ENCODE results near the gene PAAF1.
"Not testable (repeated sequence)": the region's sequence is repeated elsewhere in the genome, so short reads cannot be mapped to it uniquely, and the experiment has no call there.

PAAF1 gene

GRCh38 chr11:73916435-73916834 is 39.6 kb downstream of the PAAF1 start:
- no peak overlapping the region for H3K27ac ChIP-seq (ENCODE audit: low read depth, low read length, severe bottlenecking)
- WGBS, 2 experiments (ENCODE audit: insufficient coverage in 2 of 2): no CpG with 5 or more reads among the region's 1 CpG
- H3K4me1 ChIP-seq (ENCODE audit: control insufficient read depth, insufficient read depth, low read length, poor library complexity, severe bottlenecking): no peaks in the 10 kb centered on the region
- no peak overlapping the region for H3K4me3 ChIP-seq (ENCODE audit: extremely low read depth, insufficient read depth, low read length, poor library complexity, severe bottlenecking)
- H3K9me3 ChIP-seq (ENCODE audit: control insufficient read depth, low read length): no peaks in the 10 kb centered on the region
- peaks cover 41% of the 10 kb centered on the region for H3K36me3 ChIP-seq (ENCODE audit: control insufficient read depth, insufficient read depth, low read length)

DNA sequence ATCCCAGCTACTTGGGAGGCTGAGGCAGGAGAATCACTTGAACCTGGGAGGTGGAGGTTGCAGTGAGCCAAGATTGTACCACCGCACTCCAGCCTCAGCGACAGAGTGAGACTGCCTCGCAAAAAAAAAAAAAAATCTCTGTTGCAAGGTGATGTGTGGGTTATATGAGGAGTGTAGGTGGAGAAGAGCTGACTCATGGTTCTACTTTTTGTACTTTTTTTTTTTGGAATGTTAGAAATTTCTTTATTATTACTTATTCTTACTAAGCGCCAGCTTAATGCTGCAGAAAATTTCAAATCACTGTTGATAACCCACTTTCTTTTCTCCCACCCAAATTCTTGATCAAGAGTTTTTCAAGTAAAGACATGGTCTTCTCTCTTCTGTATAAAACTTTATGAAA is 44.4 kb downstream of the PAAF1 start:
- Histone ChIP-seq H3K27ac (ENCODE audit: low read depth, low read length, severe bottlenecking) (no peak overlapping the region), H3K36me3 (ENCODE audit: control insufficient read depth, insufficient read depth, low read length) (peaks cover 47% of the 10 kb centered on the region), H3K9me3 (ENCODE audit: control insufficient read depth, low read length) (no peaks in the 10 kb centered on the region), H3K4me1 (ENCODE audit: control insufficient read depth, insufficient read depth, low read length, poor library complexity, severe bottlenecking) (no peaks in the 10 kb centered on the region), H3K4me3 (ENCODE audit: extremely low read depth, insufficient read depth, low read length, poor library complexity, severe bottlenecking) (no peak overlapping the region)
- WGBS, 2 experiments (ENCODE audit: insufficient coverage in 2 of 2): 100% methylated on average over 3 of the region's 4 CpGs

DNA sequence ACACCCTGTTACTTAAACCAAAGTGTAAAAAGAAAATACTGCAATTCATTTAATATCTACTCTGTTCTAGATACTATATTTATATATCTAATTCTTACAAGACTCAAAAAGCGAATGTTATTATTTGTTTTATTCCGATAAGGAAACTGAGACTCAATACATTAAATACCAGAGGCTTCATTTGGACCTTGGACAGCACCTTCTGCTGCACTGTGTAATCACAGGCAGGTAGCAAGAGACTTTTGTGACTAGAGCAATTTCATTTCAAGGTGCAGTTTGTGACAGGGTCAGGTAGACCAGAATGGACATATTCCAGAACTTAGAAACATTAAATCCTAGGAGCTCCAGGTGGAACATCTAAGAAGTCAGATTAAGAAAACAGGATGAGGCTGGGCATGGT is 52.6 kb downstream of the PAAF1 start:
- Histone ChIP-seq H3K9me3 (ENCODE audit: control insufficient read depth, low read length) (no peaks in the 10 kb centered on the region), H3K27ac (ENCODE audit: low read depth, low read length, severe bottlenecking) (no peak overlapping the region), H3K4me1 (ENCODE audit: control insufficient read depth, insufficient read depth, low read length, poor library complexity, severe bottlenecking) (no peaks in the 10 kb centered on the region), H3K36me3 (ENCODE audit: control insufficient read depth, insufficient read depth, low read length) (peaks cover 58% of the 10 kb centered on the region), H3K4me3 (ENCODE audit: extremely low read depth, insufficient read depth, low read length, poor library complexity, severe bottlenecking) (no peak overlapping the region)
- no CpG with 5 or more reads among the region's 2 CpGs for WGBS, 2 experiments (ENCODE audit: insufficient coverage in 2 of 2)

DNA sequence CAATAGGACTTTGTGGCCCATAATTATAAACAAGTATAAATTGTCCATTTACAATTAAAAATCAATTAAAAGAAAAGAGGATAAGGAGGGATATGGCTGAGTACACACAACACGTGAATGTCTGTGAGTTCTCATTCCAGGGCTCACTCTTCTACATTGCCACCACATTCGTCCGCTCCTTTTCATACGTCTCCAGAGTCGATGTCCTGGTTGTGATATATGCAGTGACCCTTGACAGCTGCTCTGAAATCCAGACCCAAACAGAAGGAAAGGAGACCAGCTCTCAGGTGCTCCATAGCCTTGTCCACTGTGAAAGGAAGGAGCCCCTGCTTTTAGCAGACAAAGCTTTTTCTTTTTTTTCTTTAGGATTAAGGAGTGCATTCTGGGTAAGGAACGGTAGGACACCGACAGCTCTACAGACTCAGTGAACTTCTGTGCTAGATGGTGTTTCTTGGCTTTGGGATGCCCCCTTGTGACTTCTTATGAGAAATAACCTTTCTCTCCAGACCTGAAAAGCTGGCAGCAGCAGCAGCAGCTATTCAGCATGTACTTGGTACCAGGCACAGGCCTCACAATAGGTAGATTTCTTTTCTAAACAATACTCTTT is 54.3 kb downstream of the PAAF1 start:
- Histone ChIP-seq H3K27ac (ENCODE audit: low read depth, low read length, severe bottlenecking) (no peak overlapping the region), H3K4me1 (ENCODE audit: control insufficient read depth, insufficient read depth, low read length, poor library complexity, severe bottlenecking) (no peaks in the 10 kb centered on the region), H3K9me3 (ENCODE audit: control insufficient read depth, low read length) (no peaks in the 10 kb centered on the region), H3K4me3 (ENCODE audit: extremely low read depth, insufficient read depth, low read length, poor library complexity, severe bottlenecking) (no peak overlapping the region), H3K36me3 (ENCODE audit: control insufficient read depth, insufficient read depth, low read length) (peaks cover 50% of the 10 kb centered on the region)
- WGBS, 2 experiments (ENCODE audit: insufficient coverage in 2 of 2): 46 to 94% methylated on average over 4 of the region's 7 CpGs

- 88 to 89% methylated on average over 4 to 6 of the region's 6 CpGs for WGBS, 2 experiments (ENCODE audit: insufficient coverage in 2 of 2)
- H3K4me3 ChIP-seq (ENCODE audit: extremely low read depth, insufficient read depth, low read length, poor library complexity, severe bottlenecking): no peak overlapping the region
- H3K36me3 ChIP-seq (ENCODE audit: control insufficient read depth, insufficient read depth, low read length): peaks cover 43% of the 10 kb centered on the region
- no peaks in the 10 kb centered on the region for H3K4me1 ChIP-seq (ENCODE audit: control insufficient read depth, insufficient read depth, low read length, poor library complexity, severe bottlenecking)
- no peak overlapping the region for H3K27ac ChIP-seq (ENCODE audit: low read depth, low read length, severe bottlenecking)
- no peaks in the 10 kb centered on the region for H3K9me3 ChIP-seq (ENCODE audit: control insufficient read depth, low read length)
Measured at GRCh38 chr11:73931951-73932350, 55.2 kb downstream of the PAAF1 start.

DNA sequence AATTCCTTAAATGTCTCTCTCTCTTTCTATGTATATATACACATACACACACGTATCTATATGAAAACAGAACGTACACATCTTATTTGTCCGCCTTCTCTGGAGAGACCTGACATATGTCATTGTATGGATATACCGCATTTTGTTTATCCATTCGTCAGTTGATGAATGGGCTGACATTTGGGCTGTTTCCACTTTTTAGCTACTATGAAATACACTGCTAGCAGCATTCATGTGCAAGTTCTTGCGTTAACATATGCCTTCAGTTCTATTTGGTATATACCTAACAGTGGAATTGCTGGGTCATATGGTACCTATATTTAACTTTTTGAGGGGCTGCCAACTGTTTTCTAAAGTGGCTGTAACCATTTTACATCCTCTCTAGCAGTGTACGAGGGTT is 56.0 kb downstream of the PAAF1 start:
- H3K9me3 ChIP-seq (ENCODE audit: control insufficient read depth, low read length): no peaks in the 10 kb centered on the region
- WGBS, 2 experiments (ENCODE audit: insufficient coverage in 2 of 2): 78 to 94% methylated on average over 5 of the region's 7 CpGs
- H3K36me3 ChIP-seq (ENCODE audit: control insufficient read depth, insufficient read depth, low read length): peaks cover 34% of the 10 kb centered on the region
- no peak overlapping the region for H3K27ac ChIP-seq (ENCODE audit: low read depth, low read length, severe bottlenecking)
- H3K4me3 ChIP-seq (ENCODE audit: extremely low read depth, insufficient read depth, low read length, poor library complexity, severe bottlenecking): no peak overlapping the region
- no peaks in the 10 kb centered on the region for H3K4me1 ChIP-seq (ENCODE audit: control insufficient read depth, insufficient read depth, low read length, poor library complexity, severe bottlenecking)

DNA sequence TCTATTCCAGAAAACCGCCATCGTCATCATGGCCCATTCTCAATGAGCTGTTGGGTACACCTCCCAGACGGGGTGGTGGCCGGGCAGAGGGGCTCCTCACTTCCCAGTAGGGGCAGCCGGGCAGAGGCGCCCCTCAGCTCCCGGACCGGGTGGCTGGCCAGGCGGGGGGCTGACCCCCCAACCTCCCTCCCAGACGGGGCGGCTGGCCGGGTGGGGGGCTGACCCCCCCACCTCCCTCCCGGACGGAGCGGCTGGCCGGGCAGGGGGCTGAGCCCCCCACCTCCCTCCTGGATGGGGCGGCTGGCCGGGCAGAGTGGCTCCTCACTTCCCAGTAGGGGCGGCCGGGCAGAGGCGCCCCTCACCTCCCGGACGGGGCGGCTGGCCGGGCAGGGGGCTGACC is 59.2 kb downstream of the PAAF1 start:
- no CpG with 5 or more reads among the region's 25 CpGs for WGBS, 2 experiments (ENCODE audit: insufficient coverage in 2 of 2)
- not testable (repeated sequence) for H3K9me3 ChIP-seq (ENCODE audit: control insufficient read depth, low read length); H3K27ac ChIP-seq (ENCODE audit: low read depth, low read length, severe bottlenecking); H3K4me1 ChIP-seq (ENCODE audit: control insufficient read depth, insufficient read depth, low read length, poor library complexity, severe bottlenecking); H3K4me3 ChIP-seq (ENCODE audit: extremely low read depth, insufficient read depth, low read length, poor library complexity, severe bottlenecking)
- H3K36me3 ChIP-seq (ENCODE audit: control insufficient read depth, insufficient read depth, low read length): peaks cover 11% of the 10 kb centered on the region

- Histone ChIP-seq H3K4me3 (ENCODE audit: extremely low read depth, insufficient read depth, low read length, poor library complexity, severe bottlenecking) (no peak overlapping the region), H3K4me1 (ENCODE audit: control insufficient read depth, insufficient read depth, low read length, poor library complexity, severe bottlenecking) (no peaks in the 10 kb centered on the region)
- 90 to 96% methylated on average over 4 of the region's 4 CpGs for WGBS, 2 experiments (ENCODE audit: insufficient coverage in 2 of 2)
Measured at GRCh38 chr11:73939096-73939495, 62.3 kb downstream of the PAAF1 start.

GRCh38 chr11:73940801-73941570 is 64.2 kb downstream of the PAAF1 start:
- Histone ChIP-seq H3K4me1 (ENCODE audit: control insufficient read depth, insufficient read depth, low read length, poor library complexity, severe bottlenecking) (no peaks in the 10 kb centered on the region), H3K27ac (ENCODE audit: low read depth, low read length, severe bottlenecking) (no peak overlapping the region), H3K9me3 (ENCODE audit: control insufficient read depth, low read length) (peaks cover 20% of the 10 kb centered on the region), H3K4me3 (ENCODE audit: extremely low read depth, insufficient read depth, low read length, poor library complexity, severe bottlenecking) (no peak overlapping the region), H3K36me3 (ENCODE audit: control insufficient read depth, insufficient read depth, low read length) (no peaks in the 10 kb centered on the region)
- WGBS, 2 experiments (ENCODE audit: insufficient coverage in 2 of 2): 86 to 98% methylated on average over 6 of the region's 9 CpGs

More at GRCh38 chr11:73939096-73939495, 62.3 kb downstream of the PAAF1 start:
- no peak overlapping the region for H3K27ac ChIP-seq (ENCODE audit: low read depth, low read length, severe bottlenecking)
- H3K36me3 ChIP-seq (ENCODE audit: control insufficient read depth, insufficient read depth, low read length): peaks cover under 1% of the 10 kb centered on the region
- peaks cover 20% of the 10 kb centered on the region for H3K9me3 ChIP-seq (ENCODE audit: control insufficient read depth, low read length)

DNA sequence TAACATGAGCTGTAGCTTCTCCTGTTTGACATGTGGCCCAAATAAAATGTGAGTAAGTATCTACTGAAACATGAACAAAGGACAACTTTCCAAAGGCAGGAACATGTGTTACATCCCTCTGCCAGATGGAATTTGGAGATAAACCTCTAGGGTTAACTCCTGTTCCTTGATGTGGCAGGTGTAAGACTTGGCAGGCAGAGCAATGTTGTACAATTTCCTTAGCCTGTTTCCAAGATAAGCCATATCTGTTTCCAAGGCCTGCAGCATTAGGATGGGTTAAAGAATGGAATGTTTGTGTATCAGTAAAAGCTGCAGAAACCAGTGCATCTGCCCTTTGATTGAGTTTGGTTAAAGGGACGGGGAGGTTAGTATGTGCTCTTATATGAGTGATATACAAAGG is 65.2 kb downstream of the PAAF1 start:
- no peak overlapping the region for H3K27ac ChIP-seq (ENCODE audit: low read depth, low read length, severe bottlenecking)
- H3K36me3 ChIP-seq (ENCODE audit: control insufficient read depth, insufficient read depth, low read length): no peaks in the 10 kb centered on the region
- H3K4me1 ChIP-seq (ENCODE audit: control insufficient read depth, insufficient read depth, low read length, poor library complexity, severe bottlenecking): no peaks in the 10 kb centered on the region
- WGBS, 2 experiments (ENCODE audit: insufficient coverage in 2 of 2): 88 to 100% methylated on average over 1 of the region's 1 CpG
- peaks cover 21% of the 10 kb centered on the region for H3K9me3 ChIP-seq (ENCODE audit: control insufficient read depth, low read length)
- no peak overlapping the region for H3K4me3 ChIP-seq (ENCODE audit: extremely low read depth, insufficient read depth, low read length, poor library complexity, severe bottlenecking)

- WGBS, 2 experiments (ENCODE audit: insufficient coverage in 2 of 2): 85 to 86% methylated on average over 4 to 5 of the region's 6 CpGs
- H3K9me3 ChIP-seq (ENCODE audit: control insufficient read depth, low read length): peaks cover 24% of the 10 kb centered on the region
- H3K4me3 ChIP-seq (ENCODE audit: extremely low read depth, insufficient read depth, low read length, poor library complexity, severe bottlenecking): no peak overlapping the region
- H3K4me1 ChIP-seq (ENCODE audit: control insufficient read depth, insufficient read depth, low read length, poor library complexity, severe bottlenecking): no peaks in the 10 kb centered on the region
- no peaks in the 10 kb centered on the region for H3K36me3 ChIP-seq (ENCODE audit: control insufficient read depth, insufficient read depth, low read length)
- no peak overlapping the region for H3K27ac ChIP-seq (ENCODE audit: low read depth, low read length, severe bottlenecking)
Measured at GRCh38 chr11:73944085-73944484, 67.3 kb downstream of the PAAF1 start.
